IMR-90 (cell line): ENCODE measurements around the gene LHFPL5. TPM values are rescaled to one million over a fixed set of nuclear protein-coding genes. Genes with fewer than 3 reads are reported as not detected.

Experiments used
- ATAC-seq: fragments of 200-7000 bp; cut with Tn5 transposase; 2 replicates; pipeline ENCODE4 v1.9.1; 2020; ENCODE audit warnings: low read depth, mild to moderate bottlenecking, moderate library complexity
- BruUV-seq: library from RNA; stranded (reverse); fragments of 400-500 nt; replicated peaks from 2 replicates; lab custom pipeline; 2021; lab: Mats Ljungman, UMichigan
- CTCF ChIA-PET: fragments of 300-600 bp; formaldehyde crosslinking; extraction: SDS; loops from one replicate; lab custom pipeline; 2021; ENCODE audit warnings: antibody characterized with exemption; lab: Yijun Ruan, JAX
- POLR2A ChIA-PET: fragments of 300-600 bp; sonication (Branson Sonifier 250); formaldehyde crosslinking; loops from one replicate; lab custom pipeline; 2022; ENCODE audit warnings: antibody characterized with exemption; ENCODE audit not compliant: unreplicated experiment; lab: Charles Lee
- DNase-seq: peaks from one replicate; pipeline ENCODE4 v3.0.0; 2013
- H2AFZ ChIP-seq: replicated peaks from 2 replicates; pipeline ENCODE3; 2013; ENCODE audit warnings: low read length, mild to moderate bottlenecking; ENCODE audit not compliant: poor library complexity
- H2AK5ac ChIP-seq: 2 replicates; pipeline ENCODE4 v1.6.1; 2013; ENCODE audit warnings: low read depth, low read length, inconsistent platforms
- H2AK9ac ChIP-seq: replicated peaks from 2 replicates; pipeline ENCODE3; 2013; ENCODE audit warnings: mild to moderate bottlenecking, low read depth, low read length, moderate library complexity; ENCODE audit not compliant: poor library complexity
- H2BK120ac ChIP-seq: 2 replicates; pipeline ENCODE4 v1.6.1; 2013; ENCODE audit warnings: low read depth, low read length, inconsistent platforms
- H2BK15ac ChIP-seq: 3 replicates; pipeline ENCODE4 v1.6.1; 2013; ENCODE audit warnings: low read depth, low read length, inconsistent platforms
- H2BK20ac ChIP-seq: 2 replicates; pipeline ENCODE4 v1.6.1; 2013; ENCODE audit warnings: low read depth, mild to moderate bottlenecking, inconsistent platforms, low read length, moderate library complexity
- H2BK5ac ChIP-seq: 2 replicates; pipeline ENCODE4 v1.6.1; 2013; ENCODE audit warnings: mild to moderate bottlenecking, low read depth, low read length, inconsistent platforms; ENCODE audit not compliant: poor library complexity, severe bottlenecking
- H3K14ac ChIP-seq: replicated peaks from 2 replicates; pipeline ENCODE4 v1.6.1; 2013; ENCODE audit warnings: low read depth, low read length, inconsistent platforms
- H3K18ac ChIP-seq: 2 replicates; pipeline ENCODE4 v1.6.1; 2013; ENCODE audit warnings: low read depth, low read length, control low read depth
- H3K23ac ChIP-seq: 2 replicates; pipeline ENCODE4 v1.6.1; 2013; ENCODE audit warnings: low read depth, low read length, inconsistent platforms
- H3K27ac ChIP-seq: 2 replicates; pipeline ENCODE4 v1.5.1; 2013; ENCODE audit warnings: mild to moderate bottlenecking, control low read depth, low read length; ENCODE audit not compliant: insufficient read depth
- H3K27me3 ChIP-seq: 2 replicates; pipeline ENCODE4 v1.6.1; 2013; ENCODE audit warnings: low read length; ENCODE audit not compliant: control insufficient read depth, insufficient read depth
- H3K36me3 ChIP-seq: 2 replicates; pipeline ENCODE4 v1.6.1; 2013; ENCODE audit warnings: low read length, mixed read lengths; ENCODE audit not compliant: control insufficient read depth, insufficient read depth
- H3K4ac ChIP-seq: 2 replicates; pipeline ENCODE4 v1.6.1; 2013; ENCODE audit warnings: low read depth, low read length, inconsistent platforms
- H3K4me1 ChIP-seq: 2 replicates; pipeline ENCODE4 v1.6.1; 2013; ENCODE audit warnings: low read length, mixed read lengths; ENCODE audit not compliant: control insufficient read depth, insufficient read depth
- H3K4me2 ChIP-seq: 2 replicates; pipeline ENCODE4 v1.6.1; 2013; ENCODE audit warnings: low read depth, mild to moderate bottlenecking, control low read depth, low read length, moderate library complexity
- H3K4me3 ChIP-seq: 2 replicates; pipeline ENCODE4 v1.5.1; 2013; ENCODE audit warnings: low read depth, mild to moderate bottlenecking, control low read depth, low read length, moderate library complexity; ENCODE audit not compliant: insufficient read depth
- H3K56ac ChIP-seq: 2 replicates; pipeline ENCODE4 v1.6.1; 2013; ENCODE audit warnings: low read length, inconsistent platforms; ENCODE audit not compliant: insufficient read depth; ENCODE audit errors: extremely low read depth
- H3K79me1 ChIP-seq, 2 experiments: 2 replicates each; pipeline ENCODE4 v1.6.1; 2013; ENCODE audit warnings: low read length in 2 of 2, inconsistent platforms in 1 of 2, low read depth in 1 of 2
- H3K9ac ChIP-seq: 2 replicates; pipeline ENCODE4 v1.6.1; 2013; ENCODE audit warnings: low read depth, low read length, control low read depth
- H3K9me1 ChIP-seq: 2 replicates; pipeline ENCODE4 v1.6.1; 2013; ENCODE audit warnings: low read length, inconsistent platforms; ENCODE audit not compliant: insufficient read depth
- H3K9me3 ChIP-seq: 2 replicates; pipeline ENCODE4 v1.6.1; 2013; ENCODE audit warnings: low read length; ENCODE audit not compliant: control insufficient read depth, insufficient read depth
- H4K20me1 ChIP-seq: 2 replicates; pipeline ENCODE4 v1.6.1; 2013; ENCODE audit warnings: low read length, inconsistent platforms; ENCODE audit not compliant: insufficient read depth
- H4K5ac ChIP-seq: 2 replicates; pipeline ENCODE4 v1.6.1; 2013; ENCODE audit warnings: mild to moderate bottlenecking, low read depth, low read length, control low read depth
- H4K8ac ChIP-seq, 2 experiments: 2 replicates each; pipeline ENCODE4 v1.6.1; 2013; ENCODE audit warnings: low read depth in 2 of 2, low read length in 2 of 2, control low read depth in 1 of 2, inconsistent platforms in 1 of 2
- H4K91ac ChIP-seq: 2 replicates; pipeline ENCODE4 v1.6.1; 2013; ENCODE audit warnings: low read depth, low read length, inconsistent platforms; ENCODE audit not compliant: insufficient read depth
- ELK1 ChIP-seq: fragments of 150-350 bp; IDR thresholded peaks from 2 replicates; pipeline ENCODE4 v1.6.1; 2016; ENCODE audit warnings: low read depth, mild to moderate bottlenecking, low read length, moderate library complexity, borderline replicate concordance
- FOS ChIP-seq: fragments of 150-350 bp; IDR thresholded peaks from 2 replicates; pipeline ENCODE4 v1.6.1; 2016; ENCODE audit warnings: low read depth, low read length
- MAZ ChIP-seq: IDR thresholded peaks from 2 replicates; pipeline ENCODE4 v1.6.1; 2012; ENCODE audit warnings: low read depth, mild to moderate bottlenecking, low read length, improper control_type of control experiment, moderate library complexity, borderline replicate concordance
- MXI1 ChIP-seq: IDR thresholded peaks from 2 replicates; pipeline ENCODE4 v1.6.1; 2012; ENCODE audit warnings: low read depth, mild to moderate bottlenecking, low read length, moderate library complexity, borderline replicate concordance
- POLR2A ChIP-seq: IDR thresholded peaks from 2 replicates; pipeline ENCODE4 v1.6.1; 2012; ENCODE audit warnings: mild to moderate bottlenecking, low read depth, low read length
- USF2 ChIP-seq: fragments of 150-350 bp; IDR thresholded peaks from 2 replicates; pipeline ENCODE4 v1.6.1; 2017; ENCODE audit warnings: mild to moderate bottlenecking, antibody characterized with exemption, low read length, low read depth
- WGBS, 2 experiments: methylation state at CpG; one replicate each; pipeline versions ENCODE4 v1.1.5 to v1.1.7; 2013; ENCODE audit warnings: missing lambda C conversion rate in 2 of 2; ENCODE audit not compliant: insufficient read length in 1 of 2; ENCODE audit errors: extremely low coverage in 2 of 2; 5-methylcytosine and 5-hydroxymethylcytosine counted together
- dilution Hi-C: fragments of 300-500 bp; cut with HindIII; formaldehyde crosslinking; loops from one replicate; pipeline ENCODE4 v1.14.3; 2018; ENCODE audit warnings: low sequenced_read_pairs; ENCODE audit not compliant: unreplicated experiment
- in situ Hi-C: fragments of 300-500 bp; cut with MboI; formaldehyde crosslinking; loops from 3 replicates; pipeline ENCODE4 v1.14.3; 2019; ENCODE audit warnings: low sequenced_read_pairs, inconsistent platforms, mixed read lengths
- intact Hi-C: fragments of 100-400 bp; cut with micrococcal nuclease; formaldehyde crosslinking; loops from 2 replicates; pipeline ENCODE4 v1.10.0; 2022
- polyA plus RNA-seq, 3 experiments: library from polyadenylated mRNA; depleted of rRNA; stranded (reverse); fragments of >200 nt; gene quantifications; 2 replicates each; pipeline ENCODE4 v1.2.3, GENCODE V29; 2012; ENCODE audit warnings: low replicate concordance in 1 of 3
- total RNA-seq: library from RNA; depleted of rRNA; stranded (reverse); fragments of >200 nt; gene quantifications from 2 replicates; pipeline ENCODE4 v1.2.3, GENCODE V29; 2012

Gene LHFPL5
- total and polyA plus RNA-seq, 2 of the 4 experiments (the other 2 are of a cell fraction), result not detected

GRCh38 chr6:35774116-35774794, 30.9 kb upstream of the LHFPL5 start:
- Histone ChIP-seq H2BK15ac (no peak overlapping the region), H2BK5ac (no peak overlapping the region), H3K27me3 (peaks cover 53% of the 10 kb centered on the region), H3K4ac (no peak overlapping the region), H2BK20ac (no peak overlapping the region), H2BK120ac (no peak overlapping the region), H4K5ac (no peak overlapping the region), H4K20me1 (no peaks in the 10 kb centered on the region; the same call in 1 of the 2 replicates), H3K9me3 (no peaks in the 10 kb centered on the region), H3K18ac (no peak overlapping the region), H3K36me3 (no peaks in the 10 kb centered on the region), H3K9ac (no peak overlapping the region), H3K23ac (no peak overlapping the region), H2AK9ac (no peak overlapping the region), H3K4me1 (no peaks in the 10 kb centered on the region), H4K8ac (no peak overlapping the region), H3K4me3 (no peak overlapping the region), H2AFZ (no peak overlapping the region), H3K4me2 (no peak overlapping the region), H3K56ac (no peak overlapping the region), H2AK5ac (no peak overlapping the region), H3K14ac (no peak overlapping the region), H3K79me1 (no peaks in the 10 kb centered on the region), H3K27ac (no peak overlapping the region), H3K9me1 (no peaks in the 10 kb centered on the region; the same call in 1 of the 2 replicates), H4K91ac (no peak overlapping the region)
- TF ChIP-seq MAZ (no peak), MXI1 (no peak), USF2 (no peak), ELK1 (no peak), POLR2A (no peak), FOS (no peak)
- in situ Hi-C loops (no loop called here), intact Hi-C loops (no loop called here), dilution Hi-C loops (no loop called here)
- ATAC-seq (no peak), DNase-seq (no peak)
- POLR2A ChIA-PET, result no interaction called here
- 73% methylated on average over 3 of the region's 11 CpGs; no CpG with 5 or more reads in 1 of the 2 experiments for WGBS, 2 experiments
- BruUV-seq, result no TSS peak
- CTCF ChIA-PET, result no interaction called here
